D721Med (cell line): ENCODE results near the gene LRRC75A.

Source experiments
- DNase-seq: peaks from one replicate; pipeline ENCODE4 v3.0.0; 2011; ENCODE audit warnings: low spot score; ENCODE audit not compliant: insufficient read length
- FAIRE-seq: peaks from 2 replicates; lab custom pipeline; 2011; peaks lifted over from hg19 to GRCh38; lab: Jason Lieb, UNC
- CTCF ChIP-seq: IDR thresholded peaks from 2 replicates; pipeline ENCODE4 v1.5.1; 2012; ENCODE audit warnings: mild to moderate bottlenecking, control low read depth; ENCODE audit not compliant: insufficient read depth; ENCODE audit errors: missing control alignments

Gene LRRC75A

DNA sequence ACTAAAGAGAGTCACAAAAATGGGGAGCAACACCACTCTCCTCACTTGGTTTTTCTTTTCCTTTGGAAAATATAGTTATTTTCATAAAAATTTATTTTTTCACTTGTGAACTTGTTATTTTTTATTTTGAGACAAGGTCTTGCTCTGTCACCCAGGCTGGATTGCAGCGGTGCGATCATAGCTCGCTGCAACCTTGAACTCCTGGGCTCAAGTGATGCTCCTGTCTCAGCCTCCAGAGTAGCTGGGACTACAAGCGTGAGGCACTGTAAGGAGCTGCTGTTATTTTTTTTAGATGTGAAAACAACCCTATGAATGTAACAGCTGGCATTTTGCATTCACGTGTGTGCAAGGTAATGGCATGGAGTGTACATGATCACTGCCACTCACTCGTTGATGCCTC lies 24.9 kb downstream of the LRRC75A start:
- DNase-seq (no peak), FAIRE-seq (no peak)
- no peak for TF ChIP-seq CTCF

GRCh38 chr17:16466407-16466806 lies 25.6 kb downstream of the LRRC75A start:
- no peak for TF ChIP-seq CTCF
- DNase-seq (no peak), FAIRE-seq (no peak)

- FAIRE-seq: no peak
- no peak for TF ChIP-seq CTCF
- no peak for DNase-seq
Observed at GRCh38 chr17:16465861-16466338, 26.1 kb downstream of the LRRC75A start.

GRCh38 chr17:16465052-16465312 lies 27.0 kb downstream of the LRRC75A start:
- FAIRE-seq (no peak), DNase-seq (no peak)
- no peak for TF ChIP-seq CTCF

DNA sequence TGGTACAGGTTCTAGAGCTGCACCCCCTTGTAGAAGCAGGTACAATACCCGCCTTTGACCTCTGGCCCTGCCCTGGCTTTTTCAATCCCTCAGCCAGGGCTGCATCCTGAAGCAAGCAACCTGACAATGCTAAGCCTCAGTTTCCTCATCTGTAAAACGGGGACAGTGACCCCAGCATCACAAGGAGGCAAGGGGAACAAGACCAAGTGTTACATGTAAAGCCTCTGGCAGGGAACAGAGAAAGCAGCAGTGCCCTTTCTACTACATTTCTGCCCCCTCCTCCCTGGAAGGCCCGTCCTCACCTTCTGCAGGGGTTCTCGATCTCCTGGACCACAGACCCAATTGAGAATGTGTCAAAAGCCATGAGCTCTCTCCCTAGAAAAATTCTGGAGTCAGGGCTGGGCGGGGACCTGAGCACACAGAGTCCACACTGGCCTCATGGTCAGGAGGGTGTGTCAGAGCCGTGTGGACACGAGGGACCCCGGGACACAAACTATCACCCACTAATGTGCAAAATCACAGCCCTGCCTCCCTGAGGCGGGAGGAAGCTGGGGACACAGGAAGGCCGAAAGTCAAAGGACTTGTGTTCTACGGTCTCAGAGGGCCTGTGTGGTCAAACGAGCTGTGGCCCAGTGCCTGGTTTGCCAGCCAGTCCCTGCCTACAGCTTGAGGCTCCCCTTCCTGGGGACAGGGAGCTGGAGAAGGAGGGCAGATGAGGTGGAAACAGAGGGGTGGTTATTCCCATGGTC lies 27.5 kb downstream of the LRRC75A start:
- FAIRE-seq (no peak), DNase-seq (no peak)
- no peak for TF ChIP-seq CTCF

DNA sequence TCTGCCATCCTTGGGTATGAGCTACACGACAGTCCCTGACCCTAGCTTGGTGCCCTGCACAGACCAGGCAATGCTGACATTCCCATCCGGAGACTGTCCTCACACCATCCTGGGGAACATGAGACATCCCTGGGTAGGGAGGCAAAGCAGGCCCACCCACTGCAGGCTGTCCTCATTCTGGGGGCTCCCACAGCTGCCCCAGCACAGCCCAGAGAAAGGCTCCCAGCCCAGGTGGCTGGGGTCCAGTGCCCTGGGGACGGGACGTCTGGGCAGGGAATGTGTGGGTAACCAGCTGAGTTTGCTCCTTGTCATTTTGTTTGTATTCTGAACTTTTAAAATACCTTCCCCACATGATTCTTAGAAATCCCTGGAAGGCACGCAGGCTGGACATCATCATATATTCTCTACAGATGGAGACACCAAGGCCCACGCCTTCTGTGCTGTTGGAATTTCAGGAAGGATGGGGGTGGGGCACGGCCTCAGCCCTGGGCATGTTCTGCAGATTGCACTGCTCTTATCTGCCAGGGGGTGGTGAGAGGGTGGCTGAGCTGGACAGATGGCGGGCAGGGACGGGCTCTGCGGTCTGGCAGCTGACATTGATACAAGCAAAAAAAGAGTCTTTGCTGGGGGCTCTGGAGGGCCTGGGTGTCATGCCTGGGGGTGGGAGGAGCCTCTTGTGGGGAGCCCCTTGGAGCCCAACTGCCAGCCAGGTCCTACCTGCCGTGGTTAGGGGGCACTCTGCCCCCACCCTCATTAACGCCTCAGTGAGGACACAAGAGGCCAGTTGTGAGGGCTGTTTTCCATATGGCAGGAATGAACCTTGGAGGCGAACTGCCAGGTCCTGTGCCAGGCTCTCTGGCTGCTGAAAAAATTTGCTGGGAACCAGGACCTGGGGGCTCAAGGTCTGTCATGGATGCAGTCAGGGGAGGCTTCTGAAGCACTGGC lies 28.4 kb downstream of the LRRC75A start:
- DNase-seq (peak; percentile 49), FAIRE-seq (no peak)
- peak; percentile 13 for TF ChIP-seq CTCF
